VCaP (cell line): Measurements from ENCODE around the gene NFATC2IP.

Experiments used
- H3K27ac ChIP-seq: fragments of 450-650 bp; 2 replicates; pipeline ENCODE4 v1.5.1; 2017
- CTCF ChIP-seq: fragments of 450-650 bp; conservative IDR thresholded peaks from 2 replicates; pipeline ENCODE4 v1.5.1; 2017; ENCODE audit warnings: mild to moderate bottlenecking, moderate library complexity

The NFATC2IP gene

GRCh38 chr16:28923231-28923587 lies 27.5 kb upstream of the NFATC2IP start:
- H3K27ac ChIP-seq = peak overlapping the region; percentile 87
- TF ChIP-seq CTCF = no peak

GRCh38 chr16:28923652-28924398 lies 26.9 kb upstream of the NFATC2IP start:
- TF ChIP-seq CTCF = no peak
- H3K27ac ChIP-seq = peak overlapping the region; percentile 87

GRCh38 chr16:28924399-28924761 lies 26.4 kb upstream of the NFATC2IP start:
- H3K27ac ChIP-seq = peak overlapping the region; percentile 87
- no peak for TF ChIP-seq CTCF

- peak within 1 kb of the TSS; percentile 87 for H3K27ac ChIP-seq
- TF ChIP-seq CTCF = no peak
These were observed 25.9 kb upstream of the NFATC2IP start, which contains the start of gene RABEP2 for GRCh38 chr16:28924762-28925385. Gene RABEP2 (minus strand): TSS chr16:28925238. CDS start chr16:28925163, 75 bp downstream.

- TF ChIP-seq CTCF = no peak
- H3K27ac ChIP-seq = peak overlapping the region; percentile 87
These were observed 25.1 kb upstream of the NFATC2IP start for GRCh38 chr16:28925386-28926228.

GRCh38 chr16:28926284-28926683 lies 24.5 kb upstream of the NFATC2IP start:
- H3K27ac ChIP-seq = peak overlapping the region; percentile 87

GRCh38 chr16:28927815-28928214 lies 22.9 kb upstream of the NFATC2IP start:
- H3K27ac ChIP-seq = no peak overlapping the region
- no peak for TF ChIP-seq CTCF
